GM19193 (cell line): ENCODE measurements around the gene TIPARP.

Experiments
- POLR2A ChIP-seq: IDR thresholded peaks from 4 replicates; pipeline ENCODE4 v1.6.1; 2011; ENCODE audit not compliant: insufficient read depth, insufficient read length; ENCODE audit errors: extremely low read depth

Gene TIPARP

DNA sequence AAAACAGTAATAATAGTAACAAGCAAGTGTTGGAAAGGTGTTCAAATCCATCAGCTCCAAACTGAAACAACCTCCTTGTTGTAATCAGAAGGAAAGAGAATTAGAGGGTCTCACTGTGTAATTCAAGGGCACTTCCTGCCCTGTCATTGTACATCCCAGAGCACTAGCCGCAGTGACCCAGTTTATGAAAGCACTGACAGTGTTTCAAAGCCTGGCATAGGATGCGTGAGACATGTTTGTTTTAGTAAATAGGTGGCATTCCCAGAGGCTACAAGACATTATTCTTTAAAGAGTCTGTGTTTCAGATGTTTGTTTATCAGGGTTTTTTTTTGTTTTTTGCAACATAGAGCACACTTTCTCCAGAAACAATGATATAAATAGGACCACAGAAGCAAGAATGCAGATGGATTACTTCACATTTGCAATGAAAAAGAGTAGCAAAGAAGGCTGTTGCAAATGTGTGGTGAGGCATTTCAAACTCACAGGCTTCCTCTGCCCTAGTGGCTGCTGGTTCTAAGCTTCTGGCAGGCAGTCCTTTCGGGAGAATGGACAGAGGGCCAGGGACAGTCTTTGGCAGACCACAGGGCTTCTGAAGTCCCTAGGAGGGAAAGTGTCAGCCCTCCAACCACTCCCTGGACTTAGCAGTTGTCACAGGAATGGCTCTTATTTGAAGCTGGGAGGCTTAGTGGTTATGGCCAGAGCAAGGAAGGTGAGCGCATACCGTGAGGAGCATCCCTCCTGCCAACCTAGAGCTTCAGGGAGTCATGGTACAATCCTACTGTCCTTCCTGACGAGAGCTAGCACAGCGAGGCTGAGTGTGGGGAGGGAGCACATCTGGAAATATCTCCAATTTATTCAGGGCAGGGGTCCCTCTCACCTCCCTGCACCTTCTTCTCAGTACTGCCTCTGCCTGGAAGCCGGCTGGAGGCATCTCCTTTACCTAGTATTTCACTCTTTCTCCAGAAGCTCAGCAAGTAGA, 31.4 kb upstream of the TIPARP start:
- no peak for TF ChIP-seq POLR2A

DNA sequence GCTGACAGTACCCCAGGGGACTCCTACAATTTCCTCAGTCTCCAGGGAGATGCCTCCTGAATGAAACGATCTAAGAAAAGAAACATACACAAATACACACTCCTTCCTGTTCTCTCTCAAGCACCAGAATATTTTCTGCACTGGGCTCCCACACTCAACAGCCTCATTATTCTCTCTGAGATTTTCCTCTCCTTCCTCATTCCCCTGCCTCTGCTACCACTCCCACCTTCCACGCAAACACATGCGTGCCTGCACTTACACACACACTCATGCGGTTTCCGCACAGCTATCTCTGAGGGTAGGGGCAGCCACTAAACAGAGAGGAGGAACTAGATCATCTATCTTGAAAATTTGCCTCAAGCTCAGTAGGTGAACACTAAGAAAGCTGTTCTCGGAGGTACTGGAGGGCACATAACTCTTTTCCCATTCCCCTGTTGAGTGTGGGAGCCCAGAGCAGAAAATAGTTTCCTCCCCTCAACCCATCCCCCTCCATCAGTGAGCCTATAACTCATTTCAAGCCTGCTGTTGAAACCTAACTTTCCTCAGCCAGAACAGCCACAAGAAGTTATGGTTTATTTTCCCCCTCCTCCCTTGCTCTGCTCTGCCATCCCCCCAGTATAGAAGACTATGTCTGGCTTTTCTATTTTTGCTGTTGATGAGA, 30.5 kb upstream of the TIPARP start:
- TF ChIP-seq POLR2A: no peak

DNA sequence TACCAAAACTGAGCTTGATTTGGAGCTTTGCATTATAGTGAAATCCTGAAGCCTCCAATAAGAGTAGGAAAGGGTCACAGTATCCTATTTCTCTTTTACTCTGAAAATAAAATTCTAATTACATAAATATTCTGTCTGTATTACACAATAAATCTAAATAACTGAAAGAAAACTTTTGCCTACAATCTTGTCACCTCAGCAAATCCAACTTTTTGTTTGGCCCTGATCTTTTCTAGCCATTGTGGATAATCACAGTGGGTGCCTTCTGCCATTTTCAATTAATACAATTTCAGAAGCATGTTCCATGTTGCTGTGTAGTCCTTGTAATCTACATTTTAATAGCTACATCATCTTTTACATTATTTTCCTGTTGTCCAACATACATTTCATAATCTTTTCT, 29.4 kb upstream of the TIPARP start:
- no peak for TF ChIP-seq POLR2A

DNA sequence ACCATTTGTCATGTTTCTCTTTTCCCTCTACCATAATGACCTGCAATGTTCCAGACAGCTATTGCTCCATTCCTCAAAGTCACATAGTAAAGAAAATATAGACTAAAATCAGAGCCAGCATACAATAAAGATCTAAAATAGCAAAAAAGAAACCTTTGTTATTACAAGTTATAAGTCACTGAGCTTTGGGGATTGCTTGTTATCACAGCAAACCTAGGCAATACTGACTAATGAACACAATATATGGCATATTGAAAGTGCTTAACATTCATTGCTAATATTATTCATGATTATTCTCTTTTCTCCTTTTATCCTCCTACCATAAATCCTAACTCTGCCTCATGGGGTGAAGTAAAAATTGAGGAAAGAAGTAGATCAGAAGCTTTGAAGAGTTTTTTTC, 27.4 kb upstream of the TIPARP start:
- TF ChIP-seq POLR2A: no peak

DNA sequence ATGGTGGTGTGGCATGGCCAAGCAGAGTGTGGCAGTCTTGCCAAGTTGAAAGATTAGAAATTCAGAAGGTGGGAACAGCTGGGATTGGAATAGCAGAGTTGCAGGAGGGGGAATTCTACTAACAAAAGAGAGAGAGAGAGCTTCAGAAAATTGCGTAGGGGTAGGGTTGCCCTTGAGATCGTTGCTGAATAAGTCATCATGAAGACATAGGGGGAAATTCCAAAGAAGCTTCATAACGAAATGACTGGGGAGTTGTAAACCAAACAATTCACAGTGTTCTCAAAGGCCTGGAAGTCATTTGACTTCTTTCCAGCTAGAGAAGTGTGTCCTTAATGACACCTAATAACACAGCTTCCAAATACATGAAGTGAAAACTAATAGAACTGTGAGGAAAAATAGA, 26.3 kb upstream of the TIPARP start:
- TF ChIP-seq POLR2A: no peak

DNA sequence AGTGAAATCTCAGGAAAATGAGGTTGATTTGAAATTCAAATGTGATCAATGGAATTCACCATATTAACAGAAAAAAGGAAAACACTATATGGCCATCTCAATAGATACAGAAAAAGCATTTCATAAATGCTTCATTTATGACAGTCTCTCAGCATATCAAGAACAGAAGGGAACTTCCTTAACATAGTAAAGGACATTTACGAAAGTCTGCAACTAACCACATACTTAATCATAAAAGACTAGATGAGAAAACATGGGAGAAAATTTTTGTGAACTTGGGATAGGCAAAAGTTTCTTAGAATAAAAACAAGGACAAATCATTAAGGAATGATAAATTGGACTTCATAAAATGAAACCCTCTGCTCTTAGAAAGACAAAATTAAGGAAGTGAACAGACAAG, 24.7 kb upstream of the TIPARP start:
- TF ChIP-seq POLR2A: no peak

DNA sequence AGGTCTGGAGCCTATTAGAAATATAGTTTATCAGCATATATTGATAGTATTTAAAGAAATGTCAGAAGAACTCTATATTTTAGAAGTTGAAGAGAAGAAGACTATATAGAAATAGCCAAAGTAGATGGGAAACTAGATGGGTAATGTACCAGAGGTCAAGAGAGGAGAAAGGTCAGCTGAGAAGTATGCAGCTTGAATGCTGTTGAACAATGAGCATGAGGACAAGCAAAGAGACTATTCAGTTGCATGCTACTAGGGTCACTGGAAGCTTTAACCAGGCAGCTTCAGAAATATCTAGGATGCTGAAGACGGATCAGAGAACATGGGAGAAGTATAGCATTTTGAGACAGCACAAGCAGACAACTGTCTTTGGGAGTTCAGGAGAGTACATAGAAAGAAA, 19.6 kb upstream of the TIPARP start:
- TF ChIP-seq POLR2A: no peak

DNA sequence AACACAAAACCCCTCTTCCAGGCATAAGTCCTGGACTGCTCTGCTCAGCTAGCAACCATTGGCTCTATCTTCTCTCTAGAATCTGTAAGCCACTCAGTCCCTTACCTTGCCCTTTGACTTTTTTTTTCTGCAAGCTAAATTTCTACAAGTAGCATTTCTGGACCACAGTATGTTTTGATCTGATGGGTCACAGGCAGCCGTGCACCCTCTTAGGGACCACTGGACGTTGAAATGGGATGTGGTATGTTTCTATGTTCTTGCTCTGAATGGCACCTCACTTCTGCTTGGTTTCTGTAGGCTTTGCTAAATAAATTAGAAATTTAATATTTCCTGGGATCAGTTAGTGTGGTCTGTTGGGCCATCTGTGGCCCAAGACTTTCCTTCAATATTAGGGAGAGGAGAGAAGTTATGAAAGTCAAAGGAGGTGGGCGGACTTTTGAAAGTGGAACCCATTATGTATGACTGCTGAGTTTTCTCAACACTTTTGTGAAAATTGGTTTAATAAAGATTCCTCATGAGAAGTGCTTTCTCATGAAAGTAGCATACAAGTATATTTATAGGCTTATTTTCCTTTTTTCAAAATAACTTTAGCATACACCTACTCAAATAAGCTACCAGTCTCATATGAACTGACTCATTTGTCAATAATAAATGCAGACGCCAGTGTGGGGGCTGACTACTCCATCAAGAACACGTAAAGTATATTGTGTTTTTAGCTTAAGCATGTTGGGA, 18.4 kb upstream of the TIPARP start:
- TF ChIP-seq POLR2A: no peak

DNA sequence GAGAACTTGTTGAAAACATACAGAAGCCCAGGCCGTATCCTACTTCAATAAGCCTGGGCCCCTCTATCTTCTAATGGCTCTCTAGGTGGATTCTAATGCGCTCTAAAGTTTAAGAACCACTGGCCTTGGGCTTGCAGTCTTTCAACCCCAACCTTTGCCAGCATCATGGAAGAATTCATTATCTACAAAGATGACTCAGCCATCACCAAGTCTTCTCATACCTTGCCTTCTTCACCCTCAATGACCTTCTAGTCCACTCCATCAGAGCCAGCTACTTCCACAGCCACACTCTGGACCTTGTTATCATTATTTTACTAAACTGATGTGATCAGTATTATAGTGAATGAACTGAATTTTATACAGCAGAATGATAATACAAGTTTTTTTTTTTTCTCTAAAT, 16.9 kb upstream of the TIPARP start:
- no peak for TF ChIP-seq POLR2A

DNA sequence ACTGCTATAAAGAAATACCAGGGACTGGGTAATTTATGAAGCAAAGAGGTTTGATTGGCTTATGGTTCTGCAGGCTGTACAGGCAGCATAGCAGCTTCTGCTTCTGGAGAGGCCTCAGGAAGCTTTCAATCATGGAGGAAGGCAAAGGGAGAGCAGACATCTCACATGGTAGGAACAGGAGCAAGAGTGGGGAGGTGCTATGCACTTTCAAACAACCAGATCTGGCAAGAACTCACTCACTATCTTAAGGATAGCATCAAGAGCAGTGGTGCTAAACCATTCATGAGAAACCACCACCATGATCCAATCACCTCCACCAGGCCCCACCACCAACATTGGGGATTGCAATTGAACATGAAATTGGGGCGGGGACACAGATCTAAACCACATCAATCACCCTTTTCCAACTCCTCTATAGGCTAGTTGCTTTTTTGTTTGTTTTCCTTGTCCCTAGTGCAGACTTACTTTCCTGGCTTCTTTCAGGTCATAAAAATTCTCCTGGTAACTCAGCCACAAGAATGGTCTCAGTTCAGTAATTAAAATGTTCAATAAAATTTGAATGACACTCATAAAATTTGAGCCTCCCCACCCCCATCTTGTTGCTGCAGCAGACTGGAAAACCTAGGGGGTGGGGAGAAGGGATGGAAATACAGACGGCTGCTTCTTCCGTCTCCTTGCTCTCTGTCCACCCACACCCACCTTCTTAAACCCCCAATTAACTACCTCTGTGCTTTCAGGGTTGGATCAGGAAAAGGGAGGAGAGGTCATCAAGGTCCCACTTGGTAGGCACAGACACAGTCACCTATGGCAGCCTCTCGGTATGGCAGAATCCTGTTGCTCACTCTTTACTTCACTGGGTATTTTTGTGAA, 16.3 kb upstream of the TIPARP start:
- no peak for TF ChIP-seq POLR2A

DNA sequence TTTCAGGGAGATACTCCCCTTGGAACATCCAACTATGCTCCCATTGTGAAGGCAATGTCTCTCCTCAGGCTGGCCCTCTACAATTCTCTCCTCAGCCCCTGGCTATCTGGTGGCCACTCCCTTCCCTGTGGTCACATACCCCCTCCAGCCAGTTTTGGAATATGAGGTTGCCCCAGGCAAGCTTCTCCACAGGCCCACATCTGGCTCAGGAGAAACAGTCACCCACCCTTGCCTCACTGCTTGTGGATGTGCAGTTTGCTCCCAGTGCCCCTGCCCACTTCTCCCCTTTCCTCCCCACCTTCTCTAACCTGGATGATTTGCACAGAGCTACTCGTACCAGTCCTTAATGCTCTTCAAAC, 15.7 kb upstream of the TIPARP start:
- no peak for TF ChIP-seq POLR2A

DNA sequence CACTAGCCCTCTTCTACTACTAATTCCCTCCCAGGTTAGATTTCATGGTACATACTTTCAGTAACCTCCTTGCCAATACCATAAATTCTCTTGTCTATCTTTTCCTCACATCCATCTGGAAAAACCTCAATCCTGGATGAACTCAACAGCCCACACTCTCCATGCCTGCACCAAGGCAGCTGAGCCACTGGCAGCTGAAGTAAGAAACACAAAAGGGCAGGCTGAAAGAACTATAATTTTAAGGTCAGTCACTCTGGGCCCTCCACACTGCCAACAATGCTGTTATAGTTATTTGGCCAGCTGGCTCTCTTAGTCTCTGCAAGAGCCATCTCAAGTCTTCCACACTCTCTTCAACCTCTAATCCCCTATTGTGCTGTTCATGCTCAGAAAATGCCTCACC, 15.1 kb upstream of the TIPARP start:
- no peak for TF ChIP-seq POLR2A

DNA sequence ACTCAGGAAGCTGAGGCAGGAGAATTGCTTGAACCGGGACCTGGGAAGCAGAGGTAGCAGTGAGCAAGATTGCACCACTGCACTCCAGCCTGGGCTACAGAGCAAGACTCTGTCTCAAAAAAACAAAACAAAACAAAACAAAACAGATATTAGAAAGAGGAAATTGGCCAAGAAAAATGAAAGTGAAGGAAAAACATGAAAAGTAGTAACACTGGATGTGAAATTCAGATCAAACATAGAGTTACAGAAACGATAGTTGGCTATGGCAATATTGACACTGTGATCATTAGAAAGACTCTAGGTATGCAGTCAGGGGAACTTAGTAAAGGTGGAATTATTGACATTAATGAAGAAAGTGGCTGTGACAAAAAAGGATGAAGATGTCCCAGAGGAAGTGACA, 13.2 kb upstream of the TIPARP start:
- TF ChIP-seq POLR2A: no peak

DNA sequence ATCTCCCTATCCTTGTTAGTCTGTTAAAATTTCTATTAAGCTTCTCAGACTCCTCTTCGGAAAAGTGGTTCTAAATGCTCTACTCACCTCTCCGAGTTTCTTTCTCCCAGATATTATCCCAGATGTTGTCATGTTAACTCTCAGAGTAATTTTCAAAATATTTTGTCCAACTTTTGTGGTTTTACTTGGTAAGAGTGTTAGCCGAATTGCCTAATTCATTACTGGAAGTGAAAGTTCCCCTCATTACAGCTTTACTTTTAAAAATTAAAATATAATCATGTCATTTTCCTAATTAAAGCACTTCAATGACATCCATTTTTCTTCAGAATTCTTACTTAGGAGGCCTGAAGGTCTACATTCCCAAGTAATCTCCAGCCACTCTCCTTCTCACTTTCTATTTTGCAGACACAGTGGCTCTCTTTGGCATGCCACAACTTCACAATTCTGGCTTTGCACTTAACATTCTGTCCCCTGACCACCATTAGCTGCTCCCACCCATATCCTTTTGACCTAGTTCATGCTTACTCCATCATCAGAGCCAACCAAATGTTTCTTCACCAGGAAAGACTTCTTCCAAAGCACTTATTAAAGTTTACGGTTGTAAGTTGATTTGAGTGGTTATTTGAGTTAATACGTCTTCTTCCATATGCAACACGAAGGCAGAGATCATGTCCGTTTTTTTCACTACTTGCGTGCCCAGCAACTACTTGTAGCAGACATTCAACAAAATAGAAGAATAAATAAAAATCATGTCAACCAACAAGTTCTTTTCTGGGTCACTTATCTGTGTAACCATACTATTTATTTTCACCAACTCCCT, 10.2 kb upstream of the TIPARP start:
- no peak for TF ChIP-seq POLR2A
